ENCODE measurements around the gene SLC2A9.
"Not testable (repeated sequence)": the region's sequence is repeated elsewhere in the genome, so short reads cannot be mapped to it uniquely, and the experiment has no call there.

The SLC2A9 gene

DNA sequence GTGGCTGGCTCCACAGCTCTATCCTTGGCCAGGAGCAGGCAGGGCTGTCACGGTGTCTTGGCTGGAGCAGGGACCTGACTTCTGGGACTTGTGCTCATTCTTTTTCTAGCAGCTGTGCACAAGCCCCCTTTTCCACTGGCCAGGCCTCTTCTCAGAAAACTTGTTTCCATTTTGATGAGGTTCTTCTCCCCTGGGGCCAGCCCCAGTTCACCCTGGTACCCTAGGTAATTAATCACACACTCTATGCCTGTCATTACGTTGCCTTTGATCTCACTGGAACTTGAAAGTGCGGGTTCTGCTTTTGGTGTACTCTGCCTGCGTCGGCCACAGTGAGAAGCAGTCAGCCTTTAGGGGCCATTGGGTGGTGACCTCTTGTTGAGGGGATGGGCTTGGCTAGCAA lies 213.2 kb downstream of the SLC2A9 start:
- no peak for DNase-seq

DNA sequence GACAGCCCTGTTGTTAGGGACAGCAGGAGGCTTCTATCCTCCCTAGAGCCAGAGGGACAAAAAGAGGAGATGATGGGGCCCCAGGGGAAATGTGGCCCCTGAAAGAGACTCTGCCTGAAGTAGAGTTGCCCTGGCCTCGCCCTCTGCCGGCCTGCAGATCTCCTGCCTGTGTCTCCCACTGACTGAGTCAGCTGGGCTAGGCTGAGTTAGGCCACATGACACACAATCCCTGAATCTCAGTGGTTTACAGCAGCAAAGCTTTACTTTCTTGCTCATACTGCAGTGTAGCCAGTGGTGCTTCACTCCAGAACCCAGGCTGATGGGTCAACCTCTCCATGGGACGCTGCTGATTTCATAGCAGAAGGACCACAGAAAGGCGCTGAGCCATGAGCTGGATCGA lies 216.4 kb downstream of the SLC2A9 start:
- DNase-seq, result no peak

DNA sequence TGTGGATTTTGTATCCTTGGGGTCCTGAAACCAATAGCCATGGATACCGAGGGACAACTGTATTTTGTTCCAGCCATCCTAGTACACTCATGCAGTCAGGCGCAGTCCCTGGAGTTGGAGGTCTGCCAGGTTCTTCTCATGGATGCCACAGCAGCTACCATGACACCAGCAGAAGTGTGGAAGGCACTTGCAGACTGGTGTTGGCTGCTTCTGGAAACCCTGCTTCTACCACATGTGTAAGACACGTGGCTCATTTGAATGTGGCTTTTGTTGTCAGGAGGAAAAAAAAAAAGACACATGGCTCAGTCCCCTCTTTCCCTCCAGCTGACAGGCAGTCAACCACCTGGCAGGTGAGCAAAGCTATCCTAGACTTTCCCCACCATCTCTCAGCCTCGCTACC lies 220.4 kb downstream of the SLC2A9 start:
- no peak for DNase-seq

DNA sequence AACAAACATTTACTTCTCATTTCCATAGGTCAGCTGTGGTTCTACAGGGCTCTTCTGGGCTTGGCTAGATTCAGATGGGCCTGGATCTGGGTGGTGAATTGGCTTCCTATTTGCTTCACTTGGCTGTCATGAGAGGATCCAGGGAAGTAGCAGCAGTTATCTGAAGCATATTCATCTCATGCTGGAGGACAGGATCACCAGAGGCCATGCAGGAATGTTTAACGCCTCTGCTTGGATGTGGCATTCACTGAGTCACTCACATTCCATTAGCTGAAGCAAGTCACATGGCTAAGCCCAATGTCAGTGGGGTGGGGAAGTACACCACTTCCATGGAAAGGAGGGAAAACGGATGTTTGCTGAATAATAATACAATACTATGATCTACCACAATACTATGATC lies 224.7 kb downstream of the SLC2A9 start:
- DNase-seq, result not testable (repeated sequence)

DNA sequence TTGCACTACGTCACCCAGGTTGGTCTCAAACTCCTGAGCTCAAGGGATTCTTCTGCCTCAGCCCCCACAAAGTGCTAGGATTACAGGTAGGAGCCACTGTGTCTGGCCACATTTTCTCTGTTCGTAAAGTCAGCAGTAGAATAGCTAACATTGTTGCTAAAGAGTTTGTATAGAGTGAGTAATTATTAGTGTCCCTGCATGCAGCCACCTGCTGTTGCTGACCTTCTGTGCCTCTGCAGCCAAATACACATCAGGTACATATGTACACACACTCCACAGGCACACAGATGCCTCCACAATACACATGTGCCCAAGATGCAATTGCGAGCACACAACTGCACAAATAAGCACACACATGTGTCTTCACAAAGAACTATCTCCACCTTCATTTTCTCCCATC lies 228.9 kb downstream of the SLC2A9 start:
- no peak for DNase-seq

DNA sequence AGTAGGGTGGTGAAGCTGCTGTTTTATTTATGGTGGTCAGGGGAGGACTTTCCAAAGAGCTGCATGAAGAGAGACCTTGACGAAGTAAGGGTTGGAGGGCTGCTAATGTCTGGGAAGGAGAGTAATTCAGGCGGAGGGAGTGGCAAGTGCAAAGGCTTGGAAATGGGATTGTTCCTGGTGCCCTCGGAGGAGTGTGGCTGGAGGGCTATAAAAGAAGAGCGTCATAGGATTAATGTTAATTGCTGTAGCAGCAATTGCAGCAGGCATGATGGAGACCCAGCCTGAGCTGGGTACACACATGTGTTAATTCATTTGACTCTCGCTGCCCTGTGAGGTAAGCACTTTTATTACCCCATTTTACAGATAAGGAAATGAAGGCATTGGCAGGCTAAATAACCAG lies 235.4 kb downstream of the SLC2A9 start:
- DNase-seq, result not testable (repeated sequence)

DNA sequence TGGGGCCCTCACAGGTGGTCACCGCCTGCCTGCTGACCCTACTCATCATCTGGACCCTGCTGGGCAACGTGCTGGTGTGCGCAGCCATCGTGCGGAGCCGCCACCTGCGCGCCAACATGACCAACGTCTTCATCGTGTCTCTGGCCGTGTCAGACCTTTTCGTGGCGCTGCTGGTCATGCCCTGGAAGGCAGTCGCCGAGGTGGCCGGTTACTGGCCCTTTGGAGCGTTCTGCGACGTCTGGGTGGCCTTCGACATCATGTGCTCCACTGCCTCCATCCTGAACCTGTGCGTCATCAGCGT lies 239.2 kb downstream of the SLC2A9 start:
- DNase-seq, result no peak

DNA sequence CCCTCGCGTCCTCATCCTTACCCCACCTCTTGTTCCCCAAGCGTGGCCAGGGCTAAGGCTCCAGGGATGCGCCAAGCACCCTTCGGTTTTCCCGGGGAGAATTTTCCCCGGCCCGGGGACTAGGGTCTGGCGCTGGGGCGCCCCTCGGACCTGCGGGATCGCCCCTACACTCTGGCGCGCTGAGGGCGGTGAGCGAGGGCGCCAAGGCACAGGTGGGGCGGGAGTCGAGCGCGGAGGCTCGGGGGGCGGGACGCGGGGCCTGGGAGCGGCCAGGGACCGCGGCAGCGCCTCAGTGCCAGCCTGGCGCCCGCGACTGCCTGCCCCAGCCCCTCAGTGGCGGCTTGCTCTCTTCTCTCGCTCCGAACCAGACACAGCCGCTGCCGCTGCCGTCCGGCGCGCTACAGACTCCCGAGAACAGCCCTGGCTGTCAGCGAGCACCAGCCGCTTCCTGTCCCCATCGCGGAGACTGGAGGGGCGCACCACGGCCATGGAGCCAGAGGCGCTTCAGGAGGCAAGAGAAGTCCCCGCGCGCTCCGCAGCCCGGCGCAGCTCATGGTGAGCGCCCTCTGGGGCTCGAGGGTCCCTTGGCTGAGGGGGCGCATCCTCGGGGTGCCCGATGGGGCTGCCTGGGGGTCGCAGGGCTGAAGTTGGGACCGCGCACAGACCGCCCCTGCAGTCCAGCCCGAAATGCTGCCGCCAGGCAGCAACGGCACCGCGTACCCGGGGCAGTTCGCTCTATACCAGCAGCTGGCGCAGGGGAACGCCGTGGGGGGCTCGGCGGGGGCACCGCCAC lies 239.8 kb downstream of the SLC2A9 start, which contains the start of gene DRD5:
TSS of gene DRD5 (plus strand) at position 292 of the 793 bp plus-strand sequence. CDS start at position 688, 396 bp downstream.
- no peak for DNase-seq
